GM12874 (cell line): ENCODE measurements around the gene SLC25A46.

Experiments used
- TF ChIP-seq, protein P1 (sequence below): IDR thresholded peaks from 2 replicates; pipeline ENCODE4 v1.5.1; 2011; ENCODE audit warnings: low read depth, mild to moderate bottlenecking, control low read depth, low read length, moderate library complexity; ENCODE audit not compliant: insufficient read depth

SLC25A46 gene

GRCh38 chr5:110738503-110738811 lies 350 bp upstream of the SLC25A46 start:
- TF ChIP-seq, protein P1, sequence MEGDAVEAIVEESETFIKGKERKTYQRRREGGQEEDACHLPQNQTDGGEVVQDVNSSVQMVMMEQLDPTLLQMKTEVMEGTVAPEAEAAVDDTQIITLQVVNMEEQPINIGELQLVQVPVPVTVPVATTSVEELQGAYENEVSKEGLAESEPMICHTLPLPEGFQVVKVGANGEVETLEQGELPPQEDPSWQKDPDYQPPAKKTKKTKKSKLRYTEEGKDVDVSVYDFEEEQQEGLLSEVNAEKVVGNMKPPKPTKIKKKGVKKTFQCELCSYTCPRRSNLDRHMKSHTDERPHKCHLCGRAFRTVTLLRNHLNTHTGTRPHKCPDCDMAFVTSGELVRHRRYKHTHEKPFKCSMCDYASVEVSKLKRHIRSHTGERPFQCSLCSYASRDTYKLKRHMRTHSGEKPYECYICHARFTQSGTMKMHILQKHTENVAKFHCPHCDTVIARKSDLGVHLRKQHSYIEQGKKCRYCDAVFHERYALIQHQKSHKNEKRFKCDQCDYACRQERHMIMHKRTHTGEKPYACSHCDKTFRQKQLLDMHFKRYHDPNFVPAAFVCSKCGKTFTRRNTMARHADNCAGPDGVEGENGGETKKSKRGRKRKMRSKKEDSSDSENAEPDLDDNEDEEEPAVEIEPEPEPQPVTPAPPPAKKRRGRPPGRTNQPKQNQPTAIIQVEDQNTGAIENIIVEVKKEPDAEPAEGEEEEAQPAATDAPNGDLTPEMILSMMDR = no peak

DNA sequence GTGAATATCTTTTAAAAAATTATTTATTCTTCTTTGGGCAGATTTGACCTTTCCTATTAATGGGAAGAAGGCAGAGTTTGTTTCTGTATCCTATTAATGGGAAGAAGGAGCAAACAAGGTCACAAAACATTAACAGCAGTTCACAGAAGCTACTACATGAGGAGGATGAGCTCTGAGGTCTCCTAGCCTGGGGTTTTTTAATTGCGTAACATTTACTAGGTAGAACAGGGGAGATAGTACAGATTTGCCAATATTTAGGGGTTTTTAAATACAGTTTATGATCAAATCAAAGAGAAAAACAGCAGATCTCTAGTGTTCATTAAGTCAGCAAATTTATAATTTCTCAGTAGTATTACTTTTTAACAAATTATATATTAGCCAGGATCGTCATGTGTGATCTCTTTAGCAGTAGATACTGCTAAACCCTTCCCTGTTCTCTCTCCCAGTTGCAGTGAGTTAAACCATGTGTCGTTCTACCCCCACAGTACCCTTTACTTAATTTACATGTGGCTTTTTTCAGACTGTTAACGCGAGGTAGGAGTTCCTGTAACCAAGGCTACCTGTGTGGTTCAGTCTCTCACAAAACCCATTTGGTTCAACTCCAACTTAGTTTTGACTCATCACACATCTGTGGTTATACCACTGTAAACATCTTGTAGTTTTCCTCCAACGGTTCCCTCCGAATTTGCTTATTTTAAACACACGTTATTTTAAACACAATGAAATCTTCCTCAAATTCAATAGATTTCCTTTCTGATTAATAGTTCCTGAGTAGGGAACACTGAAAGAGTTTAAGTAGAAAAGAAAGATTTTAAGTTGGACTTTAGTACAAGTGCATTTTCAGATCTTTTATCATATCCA lies 13.3 kb downstream of the SLC25A46 start:
- TF ChIP-seq, protein P1 = no peak

- TF ChIP-seq, protein P1 = no peak
Observed at GRCh38 chr5:110752953-110753352, 14.1 kb downstream of the SLC25A46 start.

DNA sequence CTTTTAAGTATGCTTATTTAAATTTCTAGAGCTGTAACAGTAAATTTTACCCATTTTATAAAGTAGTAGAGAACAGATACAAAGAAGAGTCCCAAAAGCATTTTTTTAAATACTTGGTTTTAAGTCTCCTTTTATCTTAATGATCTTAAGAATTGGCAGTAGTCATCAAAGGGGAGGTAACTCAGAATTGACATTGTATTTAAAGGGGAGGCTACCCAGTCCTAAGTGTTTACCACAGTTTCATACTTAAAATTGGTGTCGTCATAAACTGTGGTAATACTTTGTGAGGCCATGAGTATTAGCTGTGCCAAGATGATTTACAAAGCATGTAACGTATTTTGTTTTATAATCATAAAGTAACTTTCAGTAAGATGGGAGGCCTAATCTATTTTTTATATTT lies 14.8 kb downstream of the SLC25A46 start:
- TF ChIP-seq, protein P1 = no peak

DNA sequence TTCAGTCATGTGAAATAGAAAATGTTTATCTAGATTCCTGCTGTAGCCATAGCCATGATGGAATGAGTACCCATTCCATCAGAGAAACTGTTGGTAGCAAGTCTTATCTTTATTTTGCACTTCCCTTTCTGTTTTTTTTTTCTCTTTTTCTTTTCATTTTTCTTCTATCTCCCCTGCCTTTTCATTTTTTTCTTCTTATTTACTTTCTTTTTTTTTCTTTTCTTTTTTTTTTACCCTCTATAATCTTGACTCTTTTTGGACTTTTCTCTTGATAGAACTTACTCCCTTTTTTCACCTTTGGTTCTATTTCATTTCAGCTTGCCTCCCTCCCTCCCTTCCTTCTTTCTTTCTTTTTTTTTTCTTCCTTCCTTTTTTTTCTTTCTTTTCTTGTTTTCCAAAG lies 15.4 kb downstream of the SLC25A46 start:
- TF ChIP-seq, protein P1 = no peak

DNA sequence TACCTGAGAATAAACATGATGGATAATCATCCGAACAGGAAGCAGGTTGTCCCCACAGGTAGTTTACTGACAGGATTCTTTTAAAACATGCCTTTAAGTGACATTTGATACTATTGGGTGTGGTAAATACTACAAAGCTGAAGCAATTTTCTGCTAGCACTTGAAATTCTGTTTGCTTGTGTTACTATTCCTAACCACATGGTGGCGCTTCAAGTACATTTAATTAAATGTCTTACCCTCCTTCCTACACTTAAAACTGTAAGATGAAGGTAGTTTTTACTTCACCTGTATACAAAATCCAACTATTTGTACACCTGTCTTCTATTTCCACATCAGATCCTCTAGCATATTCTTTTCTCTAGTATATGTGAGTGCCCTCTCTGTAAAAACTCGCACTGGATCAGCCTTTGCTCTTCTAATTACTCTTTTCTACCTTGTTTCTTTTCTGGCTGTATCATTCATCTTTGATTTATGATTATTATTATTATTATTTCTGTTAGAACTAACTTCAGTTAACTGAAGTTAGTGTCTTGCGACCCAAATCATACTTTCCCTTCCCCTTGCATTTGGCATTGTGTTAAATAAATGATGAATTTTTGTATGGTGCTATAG lies 18.4 kb downstream of the SLC25A46 start:
- TF ChIP-seq, protein P1 = peak; percentile 46

DNA sequence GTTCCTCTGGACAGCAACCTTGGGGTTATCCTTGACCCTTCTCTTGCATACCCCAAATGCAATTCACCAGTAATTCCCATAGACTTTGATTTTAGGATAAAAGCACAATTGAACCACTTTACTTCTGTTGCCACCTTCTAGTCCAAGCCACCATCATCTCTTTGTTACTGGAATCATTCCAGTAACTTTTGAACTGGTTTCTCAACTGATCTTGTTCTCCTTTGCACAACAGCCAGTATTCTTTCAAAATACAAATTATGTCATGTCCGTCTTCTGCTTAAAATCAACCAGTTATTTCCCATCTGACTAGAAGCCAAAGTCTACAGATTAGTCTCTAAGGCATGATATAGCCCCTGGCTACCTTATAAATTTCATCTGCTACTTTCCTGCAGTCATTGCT lies 21.4 kb downstream of the SLC25A46 start:
- TF ChIP-seq, protein P1 = no peak
